ENCODE measurements around the gene AGMO. TPM values are rescaled to one million over a fixed set of nuclear protein-coding genes. Genes with fewer than 3 reads are reported as not detected.

Gene AGMO
- total RNA-seq, 2 donors from 2014 or later = 0.37 to 0.47 TPM

GRCh38 chr7:15166620-15167019, 395.2 kb downstream of the AGMO start:
- H3K36me3 ChIP-seq = no peaks in the 10 kb centered on the region
- H3K27ac ChIP-seq = no peak overlapping the region
- no peak overlapping the region for H3K9ac ChIP-seq (ENCODE audit: low read depth in 2 of 2, low read length in 2 of 2)
- no peak overlapping the region for H3K4me3 ChIP-seq
- intact Hi-C loops (cut with DNase I) = no loop called here
- no peak for DNase-seq
- no peaks in the 10 kb centered on the region for H3K9me3 ChIP-seq
- no peak for TF ChIP-seq CTCF (IDR thresholded peaks at IDR 0.05)
- no peaks in the 10 kb centered on the region for H3K4me1 ChIP-seq
- no peaks in the 10 kb centered on the region for H3K27me3 ChIP-seq

- Histone ChIP-seq H3K9ac (ENCODE audit: low read depth in 2 of 2, low read length in 2 of 2) (no peak overlapping the region), H3K4me1 (no peaks in the 10 kb centered on the region), H3K27me3 (no peaks in the 10 kb centered on the region), H3K36me3 (no peaks in the 10 kb centered on the region), H3K4me3 (no peak overlapping the region), H3K27ac (no peak overlapping the region), H3K9me3 (no peaks in the 10 kb centered on the region)
- TF ChIP-seq CTCF (IDR thresholded peaks at IDR 0.05) = no peak
- intact Hi-C loops (cut with DNase I) = no loop called here
- DNase-seq = no peak
Observed at GRCh38 chr7:15159261-15159660, 402.6 kb downstream of the AGMO start.

GRCh38 chr7:15158141-15158810, 403.5 kb downstream of the AGMO start:
- Histone ChIP-seq H3K27ac (no peak overlapping the region), H3K4me1 (no peaks in the 10 kb centered on the region), H3K4me3 (no peak overlapping the region), H3K36me3 (no peaks in the 10 kb centered on the region), H3K9ac (ENCODE audit: low read depth in 2 of 2, low read length in 2 of 2) (no peak overlapping the region), H3K9me3 (no peaks in the 10 kb centered on the region), H3K27me3 (no peaks in the 10 kb centered on the region)
- intact Hi-C loops (cut with DNase I) = no loop called here
- no peak for DNase-seq
- no peak for TF ChIP-seq CTCF (IDR thresholded peaks at IDR 0.05)

Other genes starting within 250 kb of the AGMO start
- under 1 TPM; 0.42 to 0.69 TPM for gene MEOX2, start 124.7 kb upstream of the AGMO start, total RNA-seq

Measured in colonic mucosa (tissue), 4 donors.